Stimulated activated memory B cell treated with anti-CD40 and anti-IgM and Interleukin-4, amounts not matched to agents 10 μg/mL and 1 μg/mL and 100 μg/mL, for 72 hours (primary cell): ENCODE data around the gene QRFPR.
"Not testable (repeated sequence)": the region's sequence is repeated elsewhere in the genome, so short reads cannot be mapped to it uniquely, and the experiment has no call there.

Experiments used
- ATAC-seq: fragments of 150-1000 bp; cut with Tn5 transposase; 2 replicates; pipeline ENCODE4 v1.10.0; 2021
- H3K27ac Mint-ChIP-seq: one replicate; pipeline ENCODE4 v1.8.0; 2022; ENCODE audit warnings: mild to moderate bottlenecking, mixed read lengths
- H3K27me3 Mint-ChIP-seq: one replicate; pipeline ENCODE4 v1.8.0; 2022; ENCODE audit warnings: mixed read lengths
- H3K36me3 Mint-ChIP-seq: one replicate; pipeline ENCODE4 v1.8.0; 2022; ENCODE audit warnings: mixed read lengths
- H3K4me1 Mint-ChIP-seq: one replicate; pipeline ENCODE4 v1.8.0; 2022; ENCODE audit warnings: mixed read lengths
- H3K4me3 Mint-ChIP-seq: one replicate; pipeline ENCODE4 v1.8.0; 2022; ENCODE audit warnings: mild to moderate bottlenecking, moderate library complexity, mixed read lengths
- H3K9me3 Mint-ChIP-seq: one replicate; pipeline ENCODE4 v1.8.0; 2022; ENCODE audit warnings: mixed read lengths

The QRFPR gene

DNA sequence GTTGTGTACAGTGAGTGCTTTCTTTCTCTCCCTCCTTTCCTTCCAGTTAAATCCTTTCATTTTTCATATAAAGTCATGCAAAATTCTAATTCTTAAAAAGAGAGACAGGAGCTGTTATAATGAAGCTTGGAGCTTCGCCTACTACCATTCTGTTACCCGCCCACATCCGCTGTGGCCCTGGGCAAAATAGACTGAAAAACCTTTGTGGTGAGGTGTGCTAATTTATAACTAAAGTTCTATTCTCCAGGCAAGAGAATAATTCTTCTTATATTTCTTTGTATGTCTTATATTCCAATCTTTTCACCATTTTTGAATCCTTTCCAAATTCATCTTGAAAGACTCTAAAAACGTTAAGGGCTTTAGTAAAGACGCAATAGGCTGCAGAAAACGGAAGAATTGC lies 7.0 kb downstream of the QRFPR start:
- no peaks in the 10 kb centered on the region for H3K36me3 Mint-ChIP-seq
- no peaks in the 10 kb centered on the region for H3K9me3 Mint-ChIP-seq
- no peaks in the 10 kb centered on the region for H3K4me1 Mint-ChIP-seq
- H3K4me3 Mint-ChIP-seq, result no peak overlapping the region
- H3K27ac Mint-ChIP-seq, result no peak overlapping the region
- H3K27me3 Mint-ChIP-seq, result peaks cover 15% of the 10 kb centered on the region
- ATAC-seq, result no peak

GRCh38 chr4:121370729-121371325 lies 10.0 kb downstream of the QRFPR start:
- H3K9me3 Mint-ChIP-seq, result no peaks in the 10 kb centered on the region
- no peaks in the 10 kb centered on the region for H3K4me1 Mint-ChIP-seq
- H3K27me3 Mint-ChIP-seq, result peaks cover 9% of the 10 kb centered on the region
- no peak for ATAC-seq
- H3K27ac Mint-ChIP-seq, result no peak overlapping the region
- no peaks in the 10 kb centered on the region for H3K36me3 Mint-ChIP-seq
- no peak overlapping the region for H3K4me3 Mint-ChIP-seq

DNA sequence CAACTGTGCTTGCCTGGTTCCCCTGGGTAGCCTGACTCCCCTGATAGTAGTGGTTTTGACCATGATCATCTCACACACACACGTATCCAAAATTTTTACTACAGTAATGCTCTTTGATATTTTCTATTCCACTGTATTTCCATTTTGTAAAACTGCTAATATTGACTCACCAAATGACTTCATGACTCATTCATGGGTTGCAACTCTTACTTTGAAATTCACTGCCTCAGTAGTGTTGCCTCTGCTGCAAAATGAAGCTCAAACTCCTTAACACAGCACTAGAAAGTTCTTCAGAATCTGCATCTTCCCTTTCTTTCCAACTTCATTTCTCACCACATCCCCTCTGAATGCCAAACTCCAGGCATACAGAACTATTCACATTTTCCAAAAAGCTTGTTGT lies 20.3 kb downstream of the QRFPR start:
- H3K4me3 Mint-ChIP-seq, result no peak overlapping the region
- H3K4me1 Mint-ChIP-seq, result no peaks in the 10 kb centered on the region
- no peaks in the 10 kb centered on the region for H3K36me3 Mint-ChIP-seq
- H3K9me3 Mint-ChIP-seq, result peaks cover under 1% of the 10 kb centered on the region
- H3K27me3 Mint-ChIP-seq, result peaks cover 9% of the 10 kb centered on the region
- no peak overlapping the region for H3K27ac Mint-ChIP-seq
- ATAC-seq, result no peak

- H3K36me3 Mint-ChIP-seq, result no peaks in the 10 kb centered on the region
- no peak overlapping the region for H3K4me3 Mint-ChIP-seq
- no peak overlapping the region for H3K27ac Mint-ChIP-seq
- peaks cover 9% of the 10 kb centered on the region for H3K27me3 Mint-ChIP-seq
- H3K9me3 Mint-ChIP-seq, result peaks cover 8% of the 10 kb centered on the region
- ATAC-seq, result no peak
- H3K4me1 Mint-ChIP-seq, result no peaks in the 10 kb centered on the region
Measured at GRCh38 chr4:121358473-121358872, 22.3 kb downstream of the QRFPR start.

- no peak overlapping the region for H3K27ac Mint-ChIP-seq
- H3K27me3 Mint-ChIP-seq, result peaks cover 1% of the 10 kb centered on the region
- H3K9me3 Mint-ChIP-seq, result peaks cover 11% of the 10 kb centered on the region
- no peaks in the 10 kb centered on the region for H3K36me3 Mint-ChIP-seq
- no peaks in the 10 kb centered on the region for H3K4me1 Mint-ChIP-seq
- H3K4me3 Mint-ChIP-seq, result no peak overlapping the region
- ATAC-seq, result no peak
Measured at GRCh38 chr4:121353213-121353612, 27.6 kb downstream of the QRFPR start.

DNA sequence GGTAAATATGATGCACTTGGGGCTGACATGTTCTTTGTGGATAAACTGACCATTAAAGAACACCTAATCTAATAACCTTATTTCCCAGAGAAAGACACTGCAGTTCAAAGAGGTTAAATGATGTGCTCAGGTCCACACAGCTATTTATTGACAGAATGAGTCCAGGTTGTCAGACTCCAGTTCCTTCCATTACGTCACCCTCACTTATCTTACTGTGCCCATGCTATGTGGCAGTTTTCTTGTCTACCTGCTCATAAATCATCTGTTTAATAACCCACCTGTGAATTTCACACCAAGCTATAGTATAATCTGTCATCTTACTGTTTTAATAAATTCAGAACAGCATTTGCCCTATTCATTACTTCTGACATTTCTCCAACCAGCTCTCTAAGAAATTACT lies 36.7 kb downstream of the QRFPR start:
- ATAC-seq, result no peak
- H3K27me3 Mint-ChIP-seq, result no peaks in the 10 kb centered on the region
- H3K4me3 Mint-ChIP-seq, result no peak overlapping the region
- no peak overlapping the region for H3K27ac Mint-ChIP-seq
- H3K4me1 Mint-ChIP-seq, result no peaks in the 10 kb centered on the region
- H3K36me3 Mint-ChIP-seq, result no peaks in the 10 kb centered on the region
- H3K9me3 Mint-ChIP-seq, result no peaks in the 10 kb centered on the region

DNA sequence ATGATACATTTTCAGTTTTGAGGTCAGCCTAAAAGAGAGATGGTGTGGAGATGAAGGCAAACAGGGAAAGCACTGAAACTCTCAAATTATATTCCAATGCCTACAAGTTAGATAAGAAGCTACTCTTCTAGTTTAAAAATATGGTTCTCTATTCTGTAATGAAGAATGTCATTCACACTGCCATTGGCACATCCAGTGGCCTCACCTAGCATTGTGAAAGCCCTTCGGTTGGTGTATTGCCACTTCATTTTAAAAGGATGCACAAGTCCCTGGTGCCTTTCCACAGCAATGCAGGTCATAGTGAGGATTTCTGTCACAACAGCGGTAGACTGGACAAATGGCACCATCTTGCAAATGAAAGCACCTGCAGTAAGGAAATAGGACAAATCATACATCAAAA lies 40.6 kb downstream of the QRFPR start:
- ATAC-seq, result no peak
- Mint-ChIP-seq H3K27me3 (no peaks in the 10 kb centered on the region), H3K9me3 (no peaks in the 10 kb centered on the region), H3K4me3 (no peak overlapping the region), H3K27ac (no peak overlapping the region), H3K36me3 (no peaks in the 10 kb centered on the region), H3K4me1 (no peaks in the 10 kb centered on the region)

DNA sequence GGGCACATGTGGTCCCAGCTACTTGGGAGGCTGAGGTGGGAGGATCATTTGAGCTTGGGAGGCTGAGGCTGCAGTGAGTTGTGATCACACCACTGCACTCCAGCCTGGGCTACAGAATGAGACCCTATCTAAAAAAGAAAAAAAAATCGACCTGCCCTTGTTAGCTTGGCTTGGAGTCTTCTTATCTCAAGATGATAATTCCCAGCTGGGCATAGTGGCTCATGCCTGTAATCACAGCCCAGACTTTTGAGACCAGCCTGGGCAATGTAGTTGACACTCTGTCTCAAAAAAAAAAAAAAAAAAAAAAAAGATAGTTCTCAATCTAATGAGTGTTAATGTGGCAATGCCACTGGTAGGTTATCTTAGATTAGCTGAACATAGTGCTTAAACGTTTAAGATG lies 41.0 kb downstream of the QRFPR start:
- Mint-ChIP-seq H3K27ac (no peak overlapping the region), H3K36me3 (no peaks in the 10 kb centered on the region), H3K4me1 (no peaks in the 10 kb centered on the region), H3K27me3 (no peaks in the 10 kb centered on the region), H3K9me3 (no peaks in the 10 kb centered on the region), H3K4me3 (no peak overlapping the region)
- no peak for ATAC-seq

DNA sequence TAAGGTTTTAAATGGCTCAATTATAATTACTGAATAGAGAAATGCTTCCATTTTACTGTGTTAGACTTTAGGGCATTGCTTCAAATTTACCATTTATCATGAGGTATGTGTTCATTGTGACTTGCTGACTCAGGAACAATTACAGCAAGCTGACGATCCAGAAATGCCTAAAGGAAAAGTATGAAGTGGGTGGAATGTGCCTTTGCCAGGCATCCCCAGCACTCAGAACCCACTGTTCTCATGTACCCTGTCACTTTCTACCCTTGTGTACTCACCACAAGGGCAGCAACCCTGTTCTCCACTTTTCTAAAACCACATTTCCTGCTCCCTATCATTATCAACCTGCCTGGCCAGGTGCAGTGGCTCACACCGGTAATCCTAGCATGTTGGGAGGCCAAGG lies 41.5 kb downstream of the QRFPR start:
- no peak for ATAC-seq
- no peaks in the 10 kb centered on the region for H3K36me3 Mint-ChIP-seq
- H3K4me1 Mint-ChIP-seq, result no peaks in the 10 kb centered on the region
- no peaks in the 10 kb centered on the region for H3K27me3 Mint-ChIP-seq
- no peak overlapping the region for H3K27ac Mint-ChIP-seq
- no peak overlapping the region for H3K4me3 Mint-ChIP-seq
- no peaks in the 10 kb centered on the region for H3K9me3 Mint-ChIP-seq

GRCh38 chr4:121338518-121338917 lies 42.3 kb downstream of the QRFPR start:
- H3K4me1 Mint-ChIP-seq, result no peaks in the 10 kb centered on the region
- no peaks in the 10 kb centered on the region for H3K36me3 Mint-ChIP-seq
- no peak for ATAC-seq
- no peak overlapping the region for H3K27ac Mint-ChIP-seq
- no peaks in the 10 kb centered on the region for H3K9me3 Mint-ChIP-seq
- no peaks in the 10 kb centered on the region for H3K27me3 Mint-ChIP-seq
- H3K4me3 Mint-ChIP-seq, result no peak overlapping the region

GRCh38 chr4:121336706-121337105 lies 44.1 kb downstream of the QRFPR start:
- H3K27ac Mint-ChIP-seq, result no peak overlapping the region
- no peak for ATAC-seq
- H3K36me3 Mint-ChIP-seq, result no peaks in the 10 kb centered on the region
- no peaks in the 10 kb centered on the region for H3K9me3 Mint-ChIP-seq
- H3K4me1 Mint-ChIP-seq, result no peaks in the 10 kb centered on the region
- H3K4me3 Mint-ChIP-seq, result no peak overlapping the region
- H3K27me3 Mint-ChIP-seq, result no peaks in the 10 kb centered on the region

DNA sequence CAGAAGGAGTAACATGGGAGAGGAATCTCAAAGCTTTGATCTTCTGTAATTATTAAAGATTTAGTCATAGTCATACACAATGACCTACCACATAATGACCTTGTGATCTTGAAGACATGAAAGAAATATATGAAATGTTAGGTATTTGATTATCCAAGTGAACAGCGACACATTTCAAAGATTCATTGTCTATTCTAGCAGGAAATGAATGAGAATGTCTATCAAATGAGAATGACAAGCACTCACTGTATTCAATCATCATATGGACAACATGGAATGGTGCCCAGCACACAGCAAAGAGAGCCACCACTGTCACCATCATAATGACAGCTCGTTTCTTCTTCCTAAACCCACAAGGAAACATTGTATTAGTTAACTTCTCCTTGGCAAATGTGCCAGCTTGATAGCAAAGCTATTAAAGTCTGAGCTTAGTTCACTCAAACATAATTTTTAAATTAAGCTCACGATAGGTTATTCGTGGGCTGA lies 50.6 kb downstream of the QRFPR start:
- Mint-ChIP-seq H3K9me3 (no peaks in the 10 kb centered on the region), H3K4me1 (no peaks in the 10 kb centered on the region), H3K27ac (no peak overlapping the region), H3K36me3 (no peaks in the 10 kb centered on the region), H3K27me3 (no peaks in the 10 kb centered on the region), H3K4me3 (no peak overlapping the region)
- ATAC-seq, result no peak

- Mint-ChIP-seq H3K27ac (no peak overlapping the region), H3K36me3 (no peaks in the 10 kb centered on the region), H3K4me1 (no peaks in the 10 kb centered on the region), H3K4me3 (no peak overlapping the region), H3K9me3 (no peaks in the 10 kb centered on the region), H3K27me3 (no peaks in the 10 kb centered on the region)
- no peak for ATAC-seq
Measured at GRCh38 chr4:121326597-121326996, 54.2 kb downstream of the QRFPR start.

DNA sequence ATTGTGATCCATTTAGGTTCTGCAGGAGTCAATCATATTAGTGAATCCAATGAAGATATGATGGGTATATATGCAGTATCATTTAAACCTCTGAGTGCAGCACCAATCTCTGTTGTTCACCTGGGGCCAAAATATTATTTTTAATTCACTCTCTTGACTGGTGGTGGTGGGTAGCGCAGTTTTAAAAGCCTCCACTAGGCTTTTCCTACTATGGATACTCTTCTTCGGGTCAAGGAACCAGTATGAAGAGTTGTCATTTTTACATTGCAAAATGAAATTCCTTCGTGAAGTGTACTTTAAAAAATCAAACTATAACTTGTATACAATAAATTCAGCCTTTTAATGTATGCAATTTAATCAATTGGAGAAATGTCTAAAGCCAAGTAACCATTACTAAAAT lies 56.5 kb downstream of the QRFPR start:
- Mint-ChIP-seq H3K36me3 (no peaks in the 10 kb centered on the region), H3K27me3 (no peaks in the 10 kb centered on the region), H3K4me1 (no peaks in the 10 kb centered on the region), H3K27ac (no peak overlapping the region), H3K9me3 (no peaks in the 10 kb centered on the region), H3K4me3 (no peak overlapping the region)
- ATAC-seq, result no peak

GRCh38 chr4:121321466-121321865 lies 59.4 kb downstream of the QRFPR start:
- H3K4me1 Mint-ChIP-seq, result no peaks in the 10 kb centered on the region
- no peaks in the 10 kb centered on the region for H3K27me3 Mint-ChIP-seq
- H3K36me3 Mint-ChIP-seq, result no peaks in the 10 kb centered on the region
- ATAC-seq, result no peak
- no peak overlapping the region for H3K4me3 Mint-ChIP-seq
- H3K9me3 Mint-ChIP-seq, result peaks cover 9% of the 10 kb centered on the region
- H3K27ac Mint-ChIP-seq, result no peak overlapping the region

- Mint-ChIP-seq H3K36me3 (no peaks in the 10 kb centered on the region), H3K27ac (no peak overlapping the region), H3K27me3 (no peaks in the 10 kb centered on the region), H3K9me3 (peaks cover 9% of the 10 kb centered on the region), H3K4me3 (no peak overlapping the region), H3K4me1 (no peaks in the 10 kb centered on the region)
- ATAC-seq, result no peak
Measured at GRCh38 chr4:121316091-121316490, 64.7 kb downstream of the QRFPR start.

DNA sequence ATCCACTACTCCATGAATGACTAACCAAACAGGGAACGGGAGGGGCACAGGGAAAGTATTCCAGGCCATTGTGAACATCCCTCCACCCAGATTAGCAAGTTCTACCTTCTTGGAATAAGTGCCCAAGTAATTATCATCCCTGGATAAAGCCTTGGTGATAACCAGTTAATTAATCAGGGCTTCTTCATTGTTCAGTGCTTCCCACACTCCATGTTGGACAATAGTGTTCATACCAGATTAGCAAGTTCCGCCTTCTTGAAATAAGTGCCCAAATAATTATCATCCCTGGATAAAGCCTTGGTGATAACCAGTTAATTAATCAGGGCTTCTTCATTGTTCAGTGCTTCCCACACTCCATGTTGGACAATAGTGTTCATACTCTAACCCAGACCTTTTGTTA lies 67.4 kb downstream of the QRFPR start:
- ATAC-seq, H3K27me3 Mint-ChIP-seq, H3K9me3 Mint-ChIP-seq, H3K4me3 Mint-ChIP-seq, H3K36me3 Mint-ChIP-seq, H3K27ac Mint-ChIP-seq, H3K4me1 Mint-ChIP-seq: not testable (repeated sequence)
